Activated CD8-positive, alpha-beta memory T cell treated with anti-CD3 and anti-CD28 coated beads, Interleukin-2, amount 50 U/mL, for 4 hours (primary cell): ENCODE results near the gene PRUNE1.

ENCODE experiments used
- DNase-seq: peaks from one replicate; pipeline ENCODE4 v3.0.0-alpha.2; 2020

Gene PRUNE1

GRCh38 chr1:151007853-151008243 is 401 bp upstream of the PRUNE1 start:
- DNase-seq: no peak

GRCh38 chr1:151009206-151009587 is 948 bp downstream of the PRUNE1 start:
- DNase-seq: no peak

- DNase-seq: no peak
Measured at GRCh38 chr1:151009674-151010345, 1.6 kb downstream of the PRUNE1 start.

- no peak for DNase-seq
Measured at GRCh38 chr1:151010346-151010726, 2.1 kb downstream of the PRUNE1 start.

GRCh38 chr1:151011154-151011850 is 3.1 kb downstream of the PRUNE1 start:
- no peak for DNase-seq

- no peak for DNase-seq
Measured at GRCh38 chr1:151012684-151013471, 4.6 kb downstream of the PRUNE1 start.

- no peak for DNase-seq
Measured at GRCh38 chr1:151013518-151013917, 5.3 kb downstream of the PRUNE1 start.

- peak; percentile 89 for DNase-seq
Measured at GRCh38 chr1:151024540-151025146, 16.4 kb downstream of the PRUNE1 start.

GRCh38 chr1:151026460-151026859 is 18.2 kb downstream of the PRUNE1 start:
- no peak for DNase-seq

GRCh38 chr1:151032164-151032563 is 23.9 kb downstream of the PRUNE1 start:
- DNase-seq: no peak

- no peak for DNase-seq
Measured at GRCh38 chr1:151035167-151035566, 26.9 kb downstream of the PRUNE1 start.

- DNase-seq: no peak
Measured at GRCh38 chr1:151036356-151036755, 28.1 kb downstream of the PRUNE1 start, which contains the start of gene BNIPL. TSS of gene BNIPL (plus strand) at chr1:151036586. CDS start at chr1:151036726, 140 bp downstream.

GRCh38 chr1:151037032-151037431 is 28.8 kb downstream of the PRUNE1 start:
- no peak for DNase-seq

- DNase-seq: no peak
Measured at GRCh38 chr1:151039521-151039920, 31.3 kb downstream of the PRUNE1 start.

GRCh38 chr1:151043163-151043562 is 34.9 kb downstream of the PRUNE1 start:
- no peak for DNase-seq

GRCh38 chr1:151047591-151047924 is 39.3 kb downstream of the PRUNE1 start, which contains the start of gene C1orf56:
TSS of gene C1orf56 (plus strand) at chr1:151047751. CDS start at chr1:151047848, 97 bp downstream.
- peak; percentile 61 for DNase-seq

GRCh38 chr1:151047925-151048644 is 39.8 kb downstream of the PRUNE1 start:
- peak; percentile 57 for DNase-seq

GRCh38 chr1:151048645-151049032 is 40.4 kb downstream of the PRUNE1 start:
- DNase-seq: no peak

- DNase-seq: no peak
Measured at GRCh38 chr1:151049458-151049857, 41.2 kb downstream of the PRUNE1 start.

GRCh38 chr1:151050051-151050688 is 41.9 kb downstream of the PRUNE1 start:
- DNase-seq: no peak

GRCh38 chr1:151051356-151052009 is 43.2 kb downstream of the PRUNE1 start:
- DNase-seq: no peak
